BE2C (cell line): Measurements from ENCODE around the gene ZNF778.

Experiments used
- DNase-seq: peaks from one replicate; pipeline ENCODE4 v3.0.0-alpha.2; 2020
- H3K27me3 ChIP-seq: fragments of 250-450 bp; sonication (Bioruptor Pico); 2 replicates; pipeline ENCODE4 v1.5.1; 2020; ENCODE audit warnings: mild to moderate bottlenecking
- H3K36me3 ChIP-seq: fragments of 250-450 bp; sonication (Bioruptor Pico); 2 replicates; pipeline ENCODE4 v1.5.1; 2020; ENCODE audit warnings: mild to moderate bottlenecking
- H3K4me1 ChIP-seq: fragments of 250-450 bp; sonication (Bioruptor Pico); 2 replicates; pipeline ENCODE4 v1.5.1; 2020
- H3K4me3 ChIP-seq: 2 replicates; pipeline ENCODE4 v1.5.1; 2011; ENCODE audit warnings: low read depth, low read length
- H3K9me3 ChIP-seq: fragments of 250-450 bp; sonication (Bioruptor Pico); 2 replicates; pipeline ENCODE4 v1.5.1; 2020
- TF ChIP-seq, protein P1 (sequence below): IDR thresholded peaks from 2 replicates; pipeline ENCODE4 v1.5.1; 2012; ENCODE audit warnings: mild to moderate bottlenecking, low read depth, low read length

Gene ZNF778

DNA sequence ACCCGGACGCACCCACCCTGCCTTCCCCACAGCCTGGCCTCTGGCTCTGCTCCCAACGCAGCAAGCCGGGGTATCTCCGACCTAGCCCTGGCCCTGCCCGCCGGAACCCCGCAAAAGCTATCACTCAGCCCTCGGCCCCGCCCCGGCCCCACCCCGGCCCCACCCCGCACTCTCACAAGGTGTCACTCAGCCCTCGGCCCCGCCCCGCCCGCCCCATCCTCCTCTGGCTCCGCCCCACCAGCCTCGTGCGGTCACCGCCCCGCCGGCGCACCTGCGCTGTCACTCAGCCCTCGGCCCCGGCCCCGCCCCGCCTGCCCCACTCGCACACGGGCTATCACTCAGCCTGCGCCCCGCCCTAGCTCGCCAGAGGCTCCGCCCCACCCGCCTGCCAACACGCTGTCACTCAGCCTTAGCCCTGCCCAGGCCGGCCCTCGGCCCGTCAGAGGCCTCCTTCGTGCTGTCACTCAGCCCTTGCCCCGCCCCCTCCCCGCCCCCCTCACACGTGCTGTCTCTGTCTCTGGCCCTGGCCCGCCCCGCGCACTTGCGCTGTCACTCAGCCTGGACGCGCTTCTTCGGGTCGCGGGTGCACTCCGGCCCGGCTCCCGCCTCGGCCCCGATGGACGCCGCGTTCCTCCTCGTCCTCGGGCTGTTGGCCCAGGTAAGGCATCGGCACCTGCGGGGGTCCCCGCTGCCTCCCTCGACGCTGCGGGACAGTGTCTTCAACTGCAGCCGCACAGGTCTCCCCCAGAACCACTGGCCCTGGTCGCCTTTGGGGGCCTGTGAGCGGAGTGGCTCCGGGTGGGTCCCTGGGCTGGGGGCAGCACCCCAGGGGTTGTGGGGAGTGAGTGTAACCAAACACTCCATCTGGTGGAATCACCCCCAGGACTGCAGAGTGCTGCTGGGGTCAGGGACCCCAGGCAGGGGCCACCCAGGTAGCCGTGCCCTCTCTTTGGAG is 46.0 kb upstream of the ZNF778 start, which contains the start of gene CDH15:
Gene CDH15 (plus strand): TSS at position 533 of the 955 bp plus-strand sequence. CDS start 84 bp downstream, at position 617.
- Histone ChIP-seq H3K4me1 (peaks cover 4% of the 10 kb centered on the region), H3K27me3 (peaks cover 37% of the 10 kb centered on the region), H3K9me3 (no peaks in the 10 kb centered on the region), H3K4me3 (peak within 1 kb of the TSS; percentile 24), H3K36me3 (no peaks in the 10 kb centered on the region)
- TF ChIP-seq, protein P1, sequence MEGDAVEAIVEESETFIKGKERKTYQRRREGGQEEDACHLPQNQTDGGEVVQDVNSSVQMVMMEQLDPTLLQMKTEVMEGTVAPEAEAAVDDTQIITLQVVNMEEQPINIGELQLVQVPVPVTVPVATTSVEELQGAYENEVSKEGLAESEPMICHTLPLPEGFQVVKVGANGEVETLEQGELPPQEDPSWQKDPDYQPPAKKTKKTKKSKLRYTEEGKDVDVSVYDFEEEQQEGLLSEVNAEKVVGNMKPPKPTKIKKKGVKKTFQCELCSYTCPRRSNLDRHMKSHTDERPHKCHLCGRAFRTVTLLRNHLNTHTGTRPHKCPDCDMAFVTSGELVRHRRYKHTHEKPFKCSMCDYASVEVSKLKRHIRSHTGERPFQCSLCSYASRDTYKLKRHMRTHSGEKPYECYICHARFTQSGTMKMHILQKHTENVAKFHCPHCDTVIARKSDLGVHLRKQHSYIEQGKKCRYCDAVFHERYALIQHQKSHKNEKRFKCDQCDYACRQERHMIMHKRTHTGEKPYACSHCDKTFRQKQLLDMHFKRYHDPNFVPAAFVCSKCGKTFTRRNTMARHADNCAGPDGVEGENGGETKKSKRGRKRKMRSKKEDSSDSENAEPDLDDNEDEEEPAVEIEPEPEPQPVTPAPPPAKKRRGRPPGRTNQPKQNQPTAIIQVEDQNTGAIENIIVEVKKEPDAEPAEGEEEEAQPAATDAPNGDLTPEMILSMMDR = no peak
- peak; percentile 99 for DNase-seq

DNA sequence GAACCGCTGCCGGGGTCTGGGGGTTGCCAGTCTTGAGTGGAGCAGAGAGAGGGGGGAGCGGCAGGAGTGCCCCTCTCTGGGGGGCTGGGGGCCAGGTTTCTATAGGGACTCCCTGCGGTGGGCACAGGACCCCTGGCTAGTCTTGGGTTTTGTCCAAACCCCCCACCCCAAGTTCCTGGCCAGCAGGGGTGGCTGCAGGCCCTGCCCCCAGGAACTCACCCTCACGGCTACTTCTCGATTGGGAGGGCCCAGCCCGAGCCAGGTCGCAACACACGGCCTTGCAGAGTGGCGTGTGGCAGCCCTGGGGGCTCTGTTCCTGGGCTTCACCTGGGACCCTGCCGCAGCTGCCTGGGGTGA is 45.4 kb upstream of the ZNF778 start:
- Histone ChIP-seq H3K27me3 (peaks cover 32% of the 10 kb centered on the region), H3K36me3 (no peaks in the 10 kb centered on the region), H3K9me3 (no peaks in the 10 kb centered on the region), H3K4me1 (peaks cover 2% of the 10 kb centered on the region), H3K4me3 (no peak overlapping the region)
- DNase-seq = no peak
- TF ChIP-seq, protein P1 = no peak

DNA sequence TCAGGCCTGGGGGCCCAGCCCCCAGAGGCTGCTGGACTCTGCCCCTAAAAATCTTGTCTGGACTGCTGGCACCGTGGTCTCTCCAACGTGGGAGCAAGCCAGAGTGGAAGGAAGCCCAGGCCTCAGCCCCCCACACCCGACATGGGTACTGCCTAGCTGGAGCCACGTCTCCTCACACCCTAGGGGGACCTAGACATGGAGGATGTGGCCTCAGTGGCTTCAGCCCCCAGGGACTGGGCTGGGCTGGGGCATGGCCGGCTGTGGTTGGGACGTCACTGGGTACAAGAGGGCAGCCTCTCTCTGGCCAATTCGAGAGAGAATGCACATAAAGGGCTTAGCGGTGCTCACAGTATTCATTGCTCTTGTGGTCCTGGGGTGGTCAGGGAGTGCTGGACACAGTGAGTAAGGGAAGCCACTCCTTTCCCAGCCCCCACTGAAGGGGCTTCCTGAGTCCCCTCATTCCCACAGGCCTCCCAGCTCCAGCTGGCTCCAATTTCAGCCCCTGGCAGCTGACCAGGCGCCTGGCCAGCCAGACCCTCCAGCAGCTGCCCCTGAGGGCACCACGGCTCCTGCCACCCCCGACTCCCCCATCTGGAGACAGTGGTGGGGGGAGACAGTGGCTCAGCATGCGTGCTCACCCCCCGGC is 44.9 kb upstream of the ZNF778 start:
- Histone ChIP-seq H3K27me3 (peaks cover 30% of the 10 kb centered on the region), H3K4me3 (no peak overlapping the region), H3K36me3 (no peaks in the 10 kb centered on the region), H3K9me3 (no peaks in the 10 kb centered on the region), H3K4me1 (no peaks in the 10 kb centered on the region; the same call in 1 of the 2 replicates)
- DNase-seq = no peak
- TF ChIP-seq, protein P1 = no peak

DNA sequence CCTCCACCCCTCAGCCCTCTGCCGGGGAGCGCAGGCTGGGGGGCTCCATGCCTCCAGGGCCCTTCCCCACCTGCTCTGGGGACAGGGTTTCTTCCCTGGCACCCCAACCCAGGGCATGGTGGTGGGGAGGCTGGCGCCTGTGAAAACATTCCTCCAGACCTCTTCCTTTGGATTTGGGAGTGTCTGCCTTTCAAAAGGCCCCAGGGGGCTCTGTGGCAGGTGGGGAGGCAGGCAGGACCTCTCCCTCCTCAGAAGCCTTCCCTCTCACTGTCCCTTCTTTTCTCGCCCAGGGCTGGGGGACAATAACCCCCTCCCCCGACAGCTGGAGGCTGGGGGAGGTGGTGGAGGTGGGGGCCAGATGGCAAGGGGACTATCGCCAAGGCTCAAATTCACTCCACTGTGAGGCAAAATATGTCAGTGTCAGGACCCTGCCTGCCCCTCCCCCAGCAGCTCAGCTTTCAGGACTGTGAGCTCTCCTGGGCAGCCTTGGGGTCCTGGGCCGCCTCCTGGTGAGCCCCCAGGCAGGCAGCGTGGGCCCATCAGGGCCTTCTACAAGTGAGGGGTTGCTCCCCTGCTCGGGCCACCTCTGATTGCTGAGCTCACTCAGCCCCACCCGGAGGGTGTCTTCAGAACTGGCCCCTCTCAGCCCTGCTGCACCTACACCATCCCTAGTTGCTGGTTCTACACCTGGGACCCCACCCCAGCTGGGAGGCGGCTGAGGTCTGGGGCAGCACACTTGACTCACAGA is 44.2 kb upstream of the ZNF778 start:
- no peaks in the 10 kb centered on the region for H3K9me3 ChIP-seq
- TF ChIP-seq, protein P1 = no peak
- H3K4me1 ChIP-seq = no peaks in the 10 kb centered on the region; the same call in 1 of the 2 replicates
- H3K4me3 ChIP-seq = no peak overlapping the region
- no peaks in the 10 kb centered on the region for H3K36me3 ChIP-seq
- no peak for DNase-seq
- H3K27me3 ChIP-seq = peaks cover 29% of the 10 kb centered on the region

DNA sequence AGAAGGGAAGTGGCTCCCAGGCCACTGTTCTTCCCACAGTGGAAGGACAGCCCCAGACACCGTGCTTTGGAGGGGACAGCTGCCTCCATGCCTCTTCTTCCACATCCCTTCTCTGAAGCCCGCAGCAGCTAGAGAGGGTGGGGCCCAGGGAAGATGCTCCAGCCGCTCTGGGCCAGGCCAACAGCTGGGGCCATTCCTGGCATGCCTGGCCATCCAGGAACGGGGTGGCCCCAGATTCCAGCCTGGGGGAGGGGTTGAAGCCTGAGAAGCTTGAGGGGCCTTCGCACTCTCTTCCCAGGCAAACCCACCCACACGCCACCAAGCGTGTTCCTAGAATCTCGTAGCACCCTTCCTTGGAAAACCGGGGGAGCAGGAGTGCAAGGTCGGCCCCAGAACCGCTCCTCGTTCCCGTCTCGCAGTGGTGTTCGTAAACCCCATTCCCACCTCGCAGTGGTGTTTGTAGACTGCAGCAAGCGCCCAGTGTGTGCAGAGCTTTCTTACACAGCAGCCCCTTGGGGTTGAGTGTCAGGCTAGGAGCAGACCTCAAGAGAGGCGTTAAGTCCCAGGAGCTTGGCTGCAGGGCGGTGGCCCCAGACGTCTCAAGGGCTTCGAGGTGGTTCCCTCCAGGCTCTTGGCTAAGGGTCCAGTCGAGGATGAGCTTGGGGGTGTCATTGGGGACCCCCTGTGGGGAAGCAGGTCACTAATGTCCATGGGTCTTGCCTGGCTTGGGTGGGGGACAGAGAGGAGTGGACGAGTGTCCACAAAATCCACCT is 43.3 kb upstream of the ZNF778 start:
- Histone ChIP-seq H3K9me3 (no peaks in the 10 kb centered on the region), H3K4me3 (no peak overlapping the region), H3K27me3 (peaks cover 27% of the 10 kb centered on the region), H3K36me3 (no peaks in the 10 kb centered on the region), H3K4me1 (no peaks in the 10 kb centered on the region; the same call in 1 of the 2 replicates)
- DNase-seq = no peak
- TF ChIP-seq, protein P1 = no peak
